ENCODE measurements around the gene IDH3G.
"Not testable (repeated sequence)": the region's sequence is repeated elsewhere in the genome, so short reads cannot be mapped to it uniquely, and the experiment has no call there.

GRCh38 chrX:153743468-153744209 is 50.5 kb downstream of the IDH3G start:
- TF ChIP-seq CTCF (conservative IDR thresholded peaks at IDR 0.05 in 1 of 2, IDR thresholded peaks at IDR 0.05 in 1 of 2; ENCODE audit: low read depth in 1 of 2, low read length in 2 of 2) = peak in 1 of 2 donors; percentile 1
- TF ChIP-seq EZH2 (IDR thresholded peaks at IDR 0.05; ENCODE audit: low read length, missing control alignments) = not testable (repeated sequence)

Measured in fibroblast of lung (primary cell).